ENCODE measurements around the gene ZFPL1.
"Not testable (repeated sequence)": the region's sequence is repeated elsewhere in the genome, so short reads cannot be mapped to it uniquely, and the experiment has no call there.

ZFPL1 gene

DNA sequence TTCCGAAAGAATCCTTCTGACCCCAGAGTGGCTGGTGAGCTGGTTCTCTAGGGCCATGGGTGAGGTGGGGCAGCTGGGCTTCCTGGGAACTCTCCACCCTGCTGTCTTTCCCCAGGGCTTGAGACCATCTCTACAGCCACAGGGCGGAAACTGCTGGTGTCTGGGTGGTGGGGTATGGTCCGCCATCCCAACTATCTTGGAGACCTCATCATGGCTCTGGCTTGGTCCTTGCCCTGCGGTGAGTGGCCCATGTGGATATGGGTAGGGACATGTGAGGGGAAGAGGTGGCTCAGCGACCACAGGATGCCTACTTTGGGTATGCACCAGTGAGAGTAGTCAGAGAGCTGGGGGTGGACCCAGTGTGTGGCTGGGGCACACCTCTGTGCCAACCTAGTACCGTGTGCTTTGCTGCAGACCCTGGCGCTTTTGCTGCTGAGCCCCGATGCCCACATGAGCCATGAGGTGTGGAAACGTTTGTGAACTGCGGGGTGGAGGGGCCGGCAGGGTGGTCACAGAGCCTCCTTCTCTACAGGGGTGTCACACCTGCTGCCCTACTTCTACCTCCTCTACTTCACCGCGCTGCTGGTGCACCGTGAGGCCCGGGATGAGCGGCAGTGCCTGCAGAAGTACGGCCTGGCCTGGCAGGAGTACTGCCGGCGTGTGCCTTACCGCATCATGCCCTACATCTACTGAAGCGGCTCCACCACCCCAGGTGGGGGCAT, 31.5 kb downstream of the ZFPL1 start:
- DNase-seq = peak; percentile 18

GRCh38 chr11:65116370-65117205, 32.6 kb downstream of the ZFPL1 start:
- DNase-seq = peak; percentile 43

- DNase-seq = peak; percentile 100
Measured at GRCh38 chr11:65117206-65118096, 33.4 kb downstream of the ZFPL1 start, which contains the start of gene ZNHIT2. Gene ZNHIT2 (minus strand): TSS chr11:65117701. CDS start chr11:65117653, 48 bp downstream.

DNA sequence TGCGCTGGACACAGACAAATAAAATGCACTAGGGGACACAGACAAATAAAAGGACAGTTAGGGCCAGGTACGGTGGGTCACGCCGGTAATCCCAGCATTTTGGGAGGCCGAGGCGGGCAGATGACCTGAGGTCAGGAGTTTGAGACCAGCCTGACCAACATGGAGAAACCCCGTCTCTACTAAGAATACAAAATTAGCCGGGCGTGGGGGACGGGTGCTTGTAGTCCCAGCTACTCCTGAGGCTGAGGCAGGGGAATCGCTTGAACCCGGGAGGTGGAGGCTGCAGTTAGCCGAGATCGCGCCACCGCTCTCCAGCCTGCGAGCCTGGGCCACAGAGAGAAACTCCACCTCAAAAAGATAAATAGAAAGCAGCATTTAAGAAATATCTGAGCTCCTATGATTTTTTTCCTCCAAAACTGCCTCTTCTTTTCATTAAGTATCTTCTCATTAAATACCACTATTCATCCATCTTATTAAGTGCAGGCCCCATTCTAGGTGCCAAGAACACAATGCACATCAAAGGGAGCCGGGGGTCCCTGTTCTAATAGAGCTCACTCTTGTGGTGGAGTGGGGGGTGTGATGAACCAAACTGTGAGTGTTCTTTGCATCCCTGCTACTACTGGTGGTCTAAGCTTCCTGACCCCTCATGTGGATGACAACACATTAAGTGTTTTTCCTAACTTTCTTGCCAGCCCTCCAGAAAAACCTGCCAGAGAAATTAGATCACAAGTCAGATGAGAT, 34.2 kb downstream of the ZFPL1 start:
- DNase-seq = no peak

GRCh38 chr11:65118891-65119669, 35.1 kb downstream of the ZFPL1 start:
- DNase-seq = not testable (repeated sequence)

GRCh38 chr11:65119670-65119995, 35.6 kb downstream of the ZFPL1 start:
- DNase-seq = no peak

DNA sequence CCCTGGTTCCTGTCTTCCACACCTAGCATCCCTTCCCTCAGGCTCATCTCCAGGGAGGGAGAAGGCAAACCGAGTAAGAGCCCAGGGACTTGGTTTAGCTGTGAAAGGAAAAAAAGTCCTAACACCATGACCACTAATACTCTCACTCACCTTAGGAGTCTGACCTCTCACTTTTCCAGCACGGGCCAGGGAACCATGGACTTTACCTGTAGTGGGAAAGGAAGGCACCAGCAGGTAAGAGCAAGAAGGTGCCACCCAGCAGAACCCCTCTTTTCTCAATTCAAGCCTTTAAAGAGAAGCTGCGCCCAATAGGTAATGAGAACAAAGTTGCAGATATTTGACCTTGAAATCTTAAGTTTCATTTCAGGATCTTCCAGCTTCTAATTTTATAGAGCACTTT, 36.8 kb downstream of the ZFPL1 start:
- DNase-seq = peak; percentile 4

DNA sequence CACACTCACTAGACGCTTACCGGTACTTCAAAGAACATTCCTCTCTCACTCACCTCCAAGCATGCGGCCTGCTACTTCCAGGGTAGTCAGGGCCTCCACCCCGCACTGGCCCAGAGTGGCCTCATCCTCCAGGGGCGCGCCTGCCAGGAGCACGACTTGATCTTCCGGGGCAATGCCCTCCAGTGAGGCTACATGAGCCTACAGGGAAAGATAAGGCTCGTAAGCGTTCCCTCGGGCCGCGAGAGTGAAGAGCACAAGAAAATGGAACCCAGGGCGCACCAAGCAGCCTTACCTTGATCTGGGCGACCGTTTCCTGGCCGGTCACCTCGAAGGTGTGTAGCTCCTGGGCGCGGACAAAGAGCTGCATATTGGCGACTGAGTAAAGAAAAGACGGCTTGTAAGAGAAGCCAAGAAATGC, 37.4 kb downstream of the ZFPL1 start:
- peak; percentile 42 for DNase-seq

GRCh38 chr11:65121865-65122696, 38.1 kb downstream of the ZFPL1 start, which contains the start of the genes FAU and MRPL49:
Gene FAU (minus strand): TSS chr11:65122134. CDS start chr11:65121813, 321 bp downstream.
Gene MRPL49 (plus strand): TSS chr11:65122321. CDS start chr11:65122347, 26 bp downstream.
- DNase-seq = peak; percentile 98

DNA sequence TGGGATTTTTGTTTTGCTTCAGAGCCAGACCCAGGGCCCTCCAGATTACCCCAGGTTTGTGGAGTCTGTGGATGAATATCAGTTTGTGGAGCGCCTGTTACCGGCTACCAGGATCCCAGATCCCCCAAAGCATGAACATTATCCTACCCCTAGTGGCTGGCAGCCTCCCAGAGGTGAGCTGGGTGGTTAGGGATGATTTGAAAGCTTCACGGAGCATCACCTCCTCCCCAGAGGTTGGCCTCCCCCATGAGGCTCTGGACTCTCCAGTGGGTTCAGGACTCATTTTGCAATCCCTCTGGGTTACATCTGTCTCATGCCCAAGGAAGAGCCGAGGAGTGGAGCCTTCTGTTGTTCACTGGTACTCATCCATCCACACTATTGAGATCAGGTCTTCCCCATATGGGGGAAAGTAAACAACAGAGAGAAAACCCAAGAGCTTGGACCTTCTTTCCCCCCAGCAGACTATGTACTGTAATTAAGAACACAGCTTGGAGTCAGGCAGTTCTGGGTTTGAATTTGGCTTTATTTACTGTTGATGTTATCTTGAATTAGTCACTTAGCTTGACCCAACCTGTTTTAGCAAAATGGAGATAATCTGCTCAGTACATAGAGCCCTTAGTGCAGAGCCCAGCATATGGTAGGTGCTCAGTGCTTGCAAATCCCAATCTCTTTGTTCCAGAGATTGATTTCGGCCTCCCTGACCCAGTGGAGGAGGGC, 40.6 kb downstream of the ZFPL1 start:
- peak; percentile 22 for DNase-seq

- DNase-seq = no peak
Measured at GRCh38 chr11:65125197-65126056, 41.4 kb downstream of the ZFPL1 start.

DNA sequence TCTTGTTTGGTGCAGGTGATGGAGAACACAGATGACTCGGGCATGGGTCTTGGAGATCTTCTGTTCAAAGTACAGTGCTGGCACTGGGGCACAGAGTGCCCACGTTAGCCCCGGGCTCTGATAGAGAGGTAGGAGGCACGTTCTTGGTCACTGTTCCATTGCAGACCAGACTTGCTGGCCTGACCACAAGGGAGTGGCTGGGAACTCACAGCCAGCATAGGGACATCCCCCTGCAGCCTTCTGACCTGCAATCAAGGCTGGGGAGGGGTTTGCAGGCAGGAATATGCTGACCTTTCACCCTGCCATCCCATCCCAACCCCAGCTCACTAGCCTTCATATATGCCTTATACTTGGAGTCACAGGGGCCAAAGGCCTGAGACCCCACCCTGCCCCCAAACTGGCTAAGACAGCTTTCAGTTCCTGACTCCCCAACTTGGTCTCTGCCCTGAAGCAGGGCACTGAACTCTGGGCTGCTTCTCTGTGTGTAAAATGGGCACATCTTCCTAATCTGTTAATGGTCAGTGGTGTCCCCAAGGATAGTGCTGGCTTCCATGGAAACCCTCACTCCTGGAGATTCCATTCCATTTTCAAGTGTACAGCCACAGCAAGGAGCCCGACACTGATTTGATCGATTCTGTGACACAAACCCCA, 42.7 kb downstream of the ZFPL1 start:
- peak; percentile 19 for DNase-seq

GRCh38 chr11:65127473-65128181, 43.6 kb downstream of the ZFPL1 start:
- peak; percentile 19 for DNase-seq

DNA sequence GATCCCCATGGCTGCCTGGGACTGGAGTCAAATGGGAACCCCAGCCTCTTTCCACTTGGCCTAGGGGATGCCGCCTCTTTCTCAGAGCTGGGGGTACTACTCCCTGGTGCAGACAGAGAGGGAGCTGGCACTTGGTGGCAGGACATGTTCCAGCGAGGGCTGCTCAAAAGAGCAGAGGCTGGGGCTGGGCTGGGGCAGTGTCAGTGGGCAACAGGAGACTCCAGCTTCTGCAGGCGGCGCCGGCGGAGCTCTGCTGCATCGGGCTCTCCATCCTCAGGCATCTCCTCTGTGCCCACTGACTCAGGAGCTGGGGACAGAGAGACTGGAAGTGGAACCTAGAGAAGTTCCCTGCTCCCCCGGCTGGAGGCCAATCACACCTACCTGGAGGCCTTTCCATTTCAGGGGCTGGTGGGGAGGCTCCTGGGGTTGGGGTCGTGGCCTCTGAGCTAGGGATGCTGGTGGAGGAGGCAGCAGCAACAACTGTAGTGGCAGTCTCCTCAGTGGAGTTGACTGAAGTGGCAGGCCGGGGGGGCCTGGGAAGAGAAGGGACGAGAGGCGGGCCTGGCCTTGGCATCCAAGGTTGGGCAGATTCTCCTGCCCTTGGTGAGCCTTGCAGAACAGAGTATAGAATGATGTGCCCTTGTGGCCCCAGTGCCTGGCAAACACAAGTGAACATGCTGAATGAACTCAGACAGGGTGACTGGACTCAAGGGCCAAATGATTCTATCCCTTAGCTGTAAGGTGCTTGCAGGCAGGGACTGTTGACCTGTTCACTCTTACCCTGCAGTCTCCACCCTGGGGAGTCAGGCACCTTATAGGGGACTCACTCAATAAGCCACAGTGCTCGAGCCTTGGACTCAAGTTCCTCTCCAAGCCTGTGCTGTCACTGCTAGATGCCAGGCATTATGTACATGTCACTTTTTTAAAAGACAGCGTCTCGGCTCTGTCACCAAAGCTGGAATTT, 44.4 kb downstream of the ZFPL1 start:
- DNase-seq = peak; percentile 8

- DNase-seq = peak; percentile 22
Measured at GRCh38 chr11:65129649-65130441, 45.8 kb downstream of the ZFPL1 start.

Measured in femur (tissue), 1 donor.